Calu3 (cell line): ENCODE measurements around the gene OSTF1. TPM values are rescaled to one million over a fixed set of nuclear protein-coding genes. Genes with fewer than 3 reads are reported as not detected.

ENCODE experiments used
- BruUV-seq: library from RNA; stranded (reverse); fragments of 400-500 nt; replicated peaks from 2 replicates; lab custom pipeline; 2021; lab: Mats Ljungman, UMichigan
- CTCF ChIA-PET: fragments of 300-600 bp; sonication (Branson Sonifier 250); formaldehyde crosslinking; loops from one replicate; lab custom pipeline; 2022; ENCODE audit warnings: antibody characterized with exemption; lab: Charles Lee
- DNase-seq: peaks from one replicate; pipeline ENCODE4 v3.0.0; 2022
- H3K27ac Mint-ChIP-seq: one replicate; pipeline ENCODE4 v1.8.0; 2022; ENCODE audit warnings: mixed read lengths; ENCODE audit not compliant: unreplicated experiment
- H3K27me3 Mint-ChIP-seq: one replicate; pipeline ENCODE4 v1.8.0; 2022; ENCODE audit warnings: mixed read lengths; ENCODE audit not compliant: unreplicated experiment
- H3K36me3 Mint-ChIP-seq: one replicate; pipeline ENCODE4 v1.8.0; 2022; ENCODE audit warnings: mild to moderate bottlenecking, moderate library complexity, mixed read lengths; ENCODE audit not compliant: insufficient read depth, unreplicated experiment
- H3K4me1 Mint-ChIP-seq: one replicate; pipeline ENCODE4 v1.8.0; 2022; ENCODE audit warnings: mild to moderate bottlenecking, low read depth, mixed read lengths; ENCODE audit not compliant: unreplicated experiment
- H3K4me3 Mint-ChIP-seq: one replicate; pipeline ENCODE4 v1.8.0; 2022; ENCODE audit warnings: mild to moderate bottlenecking, low read depth, moderate library complexity, mixed read lengths; ENCODE audit not compliant: unreplicated experiment
- H3K9me3 Mint-ChIP-seq: one replicate; pipeline ENCODE4 v1.8.0; 2022; ENCODE audit warnings: low read depth, mixed read lengths; ENCODE audit not compliant: unreplicated experiment
- intact Hi-C: fragments of 100-400 bp; cut with micrococcal nuclease; formaldehyde crosslinking; loops from one replicate; pipeline ENCODE4 v1.10.0; 2022; ENCODE audit not compliant: unreplicated experiment
- total RNA-seq: library from RNA; stranded (reverse); gene quantifications from 2 replicates; pipeline ENCODE4 v1.2.3, GENCODE V29; 2022
- TF ChIP-seq, protein P1 (sequence below): fragments of 200-600 bp; IDR thresholded peaks from one replicate; pipeline ENCODE4 v1.8.0; 2022; ENCODE audit warnings: antibody characterized with exemption; ENCODE audit not compliant: unreplicated experiment

OSTF1 gene
- total RNA-seq, 1 experiment from 2014 or later = 29.7 TPM

DNA sequence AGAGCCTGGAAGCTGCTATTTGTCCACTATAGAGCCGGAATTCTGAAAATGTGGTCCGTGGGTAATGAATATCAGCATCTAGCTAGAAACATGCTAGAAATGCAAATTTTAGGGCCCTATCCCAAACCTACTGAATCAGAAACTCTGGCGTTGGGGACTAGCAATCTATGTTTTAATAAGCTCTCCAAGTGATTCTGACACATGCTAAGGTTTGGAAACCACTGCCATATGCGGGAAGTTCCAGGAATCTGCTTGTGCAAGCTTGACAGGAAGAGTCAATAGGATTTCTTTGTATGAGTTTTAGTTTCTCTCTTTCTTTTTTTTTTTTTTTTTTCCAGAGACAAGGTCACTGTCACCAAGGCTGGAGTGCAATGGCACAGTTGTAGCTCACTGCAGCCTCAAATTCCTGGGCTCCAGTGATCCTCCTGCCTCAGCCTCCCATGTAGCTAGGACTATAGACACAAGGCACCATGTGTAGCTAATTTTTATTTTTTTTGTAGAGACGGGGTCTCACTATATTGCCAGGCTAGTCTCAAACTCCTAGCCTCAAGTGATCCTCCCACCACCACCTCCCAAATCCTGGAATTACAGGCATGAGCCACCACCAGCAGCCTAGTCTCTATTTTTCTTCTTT, 33.8 kb upstream of the OSTF1 start:
- no peaks in the 10 kb centered on the region for H3K27me3 Mint-ChIP-seq
- no peaks in the 10 kb centered on the region for H3K9me3 Mint-ChIP-seq
- BruUV-seq = no TSS peak
- H3K27ac Mint-ChIP-seq = no peak overlapping the region
- no peaks in the 10 kb centered on the region for H3K4me1 Mint-ChIP-seq
- no peaks in the 10 kb centered on the region for H3K36me3 Mint-ChIP-seq
- CTCF ChIA-PET = no interaction called here
- DNase-seq = no peak
- H3K4me3 Mint-ChIP-seq = no peak overlapping the region
- intact Hi-C loops = no loop called here
- TF ChIP-seq, protein P1, sequence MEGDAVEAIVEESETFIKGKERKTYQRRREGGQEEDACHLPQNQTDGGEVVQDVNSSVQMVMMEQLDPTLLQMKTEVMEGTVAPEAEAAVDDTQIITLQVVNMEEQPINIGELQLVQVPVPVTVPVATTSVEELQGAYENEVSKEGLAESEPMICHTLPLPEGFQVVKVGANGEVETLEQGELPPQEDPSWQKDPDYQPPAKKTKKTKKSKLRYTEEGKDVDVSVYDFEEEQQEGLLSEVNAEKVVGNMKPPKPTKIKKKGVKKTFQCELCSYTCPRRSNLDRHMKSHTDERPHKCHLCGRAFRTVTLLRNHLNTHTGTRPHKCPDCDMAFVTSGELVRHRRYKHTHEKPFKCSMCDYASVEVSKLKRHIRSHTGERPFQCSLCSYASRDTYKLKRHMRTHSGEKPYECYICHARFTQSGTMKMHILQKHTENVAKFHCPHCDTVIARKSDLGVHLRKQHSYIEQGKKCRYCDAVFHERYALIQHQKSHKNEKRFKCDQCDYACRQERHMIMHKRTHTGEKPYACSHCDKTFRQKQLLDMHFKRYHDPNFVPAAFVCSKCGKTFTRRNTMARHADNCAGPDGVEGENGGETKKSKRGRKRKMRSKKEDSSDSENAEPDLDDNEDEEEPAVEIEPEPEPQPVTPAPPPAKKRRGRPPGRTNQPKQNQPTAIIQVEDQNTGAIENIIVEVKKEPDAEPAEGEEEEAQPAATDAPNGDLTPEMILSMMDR = no peak

DNA sequence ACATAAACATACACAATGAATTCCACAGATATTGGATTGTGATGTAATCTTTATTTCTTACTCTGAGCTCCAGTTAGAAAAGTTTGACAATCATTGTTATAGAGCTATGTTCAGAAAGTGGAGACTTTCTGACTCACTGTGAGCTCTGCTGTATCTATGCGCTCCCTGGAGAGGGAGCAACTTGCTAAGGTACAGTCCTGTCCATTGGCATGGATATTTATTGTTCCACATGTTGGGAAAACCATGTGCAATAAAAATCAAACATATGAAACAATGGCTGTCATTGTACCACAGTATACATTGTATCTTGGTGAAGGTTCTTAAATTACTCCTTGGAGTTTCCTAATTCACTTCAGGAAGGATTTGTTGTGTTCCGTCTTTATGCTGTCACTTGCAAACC, 27.1 kb upstream of the OSTF1 start:
- intact Hi-C loops = no loop called here
- BruUV-seq = no TSS peak
- no peaks in the 10 kb centered on the region for H3K9me3 Mint-ChIP-seq
- no peaks in the 10 kb centered on the region for H3K36me3 Mint-ChIP-seq
- H3K4me1 Mint-ChIP-seq = no peaks in the 10 kb centered on the region
- CTCF ChIA-PET = no interaction called here
- no peak overlapping the region for H3K4me3 Mint-ChIP-seq
- no peaks in the 10 kb centered on the region for H3K27me3 Mint-ChIP-seq
- TF ChIP-seq, protein P1 = no peak
- DNase-seq = no peak
- H3K27ac Mint-ChIP-seq = no peak overlapping the region

DNA sequence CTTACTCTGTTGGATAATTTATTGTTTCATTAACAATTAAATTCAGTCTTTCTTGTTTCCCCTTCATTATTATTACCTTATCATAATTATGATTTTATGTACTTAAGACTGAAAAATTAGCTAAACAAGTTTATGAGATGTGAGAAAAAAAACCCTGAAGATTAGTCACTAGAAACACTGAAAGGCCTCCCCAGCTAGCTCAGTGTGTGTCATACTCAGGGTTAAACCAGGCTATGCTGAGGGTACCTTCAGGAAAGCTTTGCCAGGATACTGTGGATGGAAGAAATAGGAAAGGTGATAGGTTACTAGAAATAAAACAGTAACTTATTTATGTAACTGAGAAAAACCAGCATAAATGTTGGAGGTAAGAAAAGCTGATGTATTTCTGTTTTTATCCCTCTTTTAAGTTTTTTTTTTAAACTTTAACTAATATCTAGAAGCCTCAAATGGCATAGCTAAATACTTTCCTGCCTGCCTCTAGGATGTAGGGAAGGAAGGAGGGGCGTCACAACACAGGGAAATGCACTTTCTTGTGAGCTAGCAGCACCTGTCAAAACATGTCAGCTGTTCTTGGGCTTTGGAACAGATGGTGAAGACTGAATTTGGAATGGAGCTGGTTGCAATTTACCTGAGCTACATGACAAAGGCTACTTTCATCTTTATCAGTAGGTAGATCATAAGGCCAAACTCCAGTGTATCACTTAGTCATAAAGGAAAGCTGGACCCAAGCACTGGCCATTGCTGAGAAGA, 24.6 kb upstream of the OSTF1 start:
- H3K27ac Mint-ChIP-seq = no peak overlapping the region
- no TSS peak for BruUV-seq

DNA sequence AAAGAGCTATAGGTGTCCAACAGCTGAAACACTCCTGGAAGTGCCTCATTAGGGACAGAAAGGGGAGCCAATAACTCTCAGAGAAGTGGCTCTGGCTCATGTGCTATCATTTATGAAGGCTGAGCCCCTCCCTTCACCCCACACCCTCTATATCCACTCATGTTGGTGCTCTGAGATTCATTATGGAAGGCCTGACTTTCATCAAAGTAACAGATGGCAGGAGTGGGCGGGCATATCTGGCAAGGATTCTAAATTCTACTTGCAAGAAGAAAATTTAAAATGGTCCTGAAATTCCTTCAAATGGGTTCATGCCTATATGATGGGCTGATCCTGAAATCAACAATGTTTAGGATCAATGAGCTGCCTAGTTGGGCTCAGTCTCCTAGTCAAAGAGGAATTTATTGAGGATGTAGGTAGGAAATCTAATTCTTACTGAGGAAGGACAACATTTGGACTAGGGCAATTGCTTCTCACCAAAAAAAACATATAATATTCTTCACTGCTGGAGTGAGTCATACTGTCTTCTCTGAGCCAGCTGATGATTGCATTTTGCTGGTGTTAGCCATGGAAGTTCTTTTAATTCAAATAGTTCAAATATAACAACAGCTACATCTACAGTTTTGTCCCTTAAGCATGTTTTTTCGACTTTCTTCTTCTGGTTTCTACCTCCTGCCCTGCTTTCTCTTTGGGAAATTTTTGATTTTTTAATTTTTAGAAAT, 23.8 kb upstream of the OSTF1 start:
- no peak for DNase-seq
- H3K27ac Mint-ChIP-seq = no peak overlapping the region
- no peaks in the 10 kb centered on the region for H3K4me1 Mint-ChIP-seq
- TF ChIP-seq, protein P1 = no peak
- intact Hi-C loops = no loop called here
- H3K36me3 Mint-ChIP-seq = no peaks in the 10 kb centered on the region
- CTCF ChIA-PET = no interaction called here
- BruUV-seq = no TSS peak
- H3K4me3 Mint-ChIP-seq = no peak overlapping the region
- H3K27me3 Mint-ChIP-seq = no peaks in the 10 kb centered on the region
- no peaks in the 10 kb centered on the region for H3K9me3 Mint-ChIP-seq

More for the DNA sequence above, 24.6 kb upstream of the OSTF1 start:
- Mint-ChIP-seq H3K9me3 (no peaks in the 10 kb centered on the region), H3K4me3 (no peak overlapping the region), H3K27me3 (no peaks in the 10 kb centered on the region), H3K36me3 (no peaks in the 10 kb centered on the region), H3K4me1 (no peaks in the 10 kb centered on the region)
- CTCF ChIA-PET = no interaction called here
- TF ChIP-seq, protein P1 = no peak
- intact Hi-C loops = no loop called here
- no peak for DNase-seq
